Cardiac septum (tissue), 1 donor: Measurements from ENCODE around the gene LIME1. TPM values are rescaled to one million over a fixed set of nuclear protein-coding genes. Genes with fewer than 3 reads are reported as not detected.

Experiments
- DNase-seq: peaks from one replicate; pipeline ENCODE4 v3.0.0-alpha.2; 2020; ENCODE audit warnings: low spot score
- intact Hi-C: fragments of 100-400 bp; cut with DNase I; formaldehyde crosslinking; loops from one replicate; pipeline ENCODE4 v1.14.0; 2022
- total RNA-seq: library from RNA; stranded (reverse); fragmentation: NEBNext Ultra II Directional; extraction: Animal tissue kit (Norgen Biotek cat#: 25700); gene quantifications from one replicate; pipeline ENCODE4 v1.2.1, GENCODE V29; 2021
- donor health status: DM: no; HTN: no; CAD: no.

Gene LIME1
- total RNA-seq, 1 donor from 2014 or later: 5.0 TPM

DNA sequence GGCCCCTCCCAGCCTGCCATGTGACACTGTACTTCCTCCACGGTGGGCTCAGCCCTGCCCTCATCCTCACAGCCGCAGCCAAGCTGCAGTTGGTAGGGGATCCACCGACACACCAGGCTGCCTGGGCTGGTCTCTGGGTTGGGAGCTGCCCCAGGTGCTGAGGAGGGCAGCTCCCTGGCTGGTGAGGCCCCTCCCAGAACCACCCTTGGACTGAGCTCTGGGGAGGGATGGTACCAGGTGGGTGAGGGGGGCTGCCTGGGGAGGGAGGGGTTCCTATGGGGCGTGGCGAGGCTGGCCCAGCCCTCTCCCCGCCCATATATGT lies 40.2 kb upstream of the LIME1 start:
- intact Hi-C loops: loop anchor here (5.0 kb wide), 1 partner anchor 41 kb away; the partner anchor contains the start of genes LIME1 and SLC2A4RG
- peak; percentile 71 for DNase-seq

DNA sequence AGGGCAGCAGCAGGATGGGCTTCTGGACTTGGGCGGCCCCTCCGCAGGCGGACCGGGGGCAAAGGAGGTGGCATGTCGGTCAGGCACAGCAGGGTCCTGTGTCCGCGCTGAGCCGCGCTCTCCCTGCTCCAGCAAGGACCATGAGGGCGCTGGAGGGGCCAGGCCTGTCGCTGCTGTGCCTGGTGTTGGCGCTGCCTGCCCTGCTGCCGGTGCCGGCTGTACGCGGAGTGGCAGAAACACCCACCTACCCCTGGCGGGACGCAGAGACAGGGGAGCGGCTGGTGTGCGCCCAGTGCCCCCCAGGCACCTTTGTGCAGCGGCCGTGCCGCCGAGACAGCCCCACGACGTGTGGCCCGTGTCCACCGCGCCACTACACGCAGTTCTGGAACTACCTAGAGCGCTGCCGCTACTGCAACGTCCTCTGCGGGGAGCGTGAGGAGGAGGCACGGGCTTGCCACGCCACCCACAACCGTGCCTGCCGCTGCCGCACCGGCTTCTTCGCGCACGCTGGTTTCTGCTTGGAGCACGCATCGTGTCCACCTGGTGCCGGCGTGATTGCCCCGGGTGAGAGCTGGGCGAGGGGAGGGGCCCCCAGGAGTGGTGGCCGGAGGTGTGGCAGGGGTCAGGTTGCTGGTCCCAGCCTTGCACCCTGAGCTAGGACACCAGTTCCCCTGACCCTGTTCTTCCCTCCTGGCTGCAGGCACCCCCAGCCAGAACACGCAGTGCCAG lies 39.7 kb upstream of the LIME1 start, which contains the start of gene TNFRSF6B:
TSS of gene TNFRSF6B (plus strand) at position 25 of the 729 bp plus-strand sequence. CDS start at position 141, 116 bp downstream.
- DNase-seq: no peak
- intact Hi-C loops: loop anchor here (5.0 kb wide), 1 partner anchor 41 kb away; the partner anchor contains the start of genes LIME1 and SLC2A4RG

DNA sequence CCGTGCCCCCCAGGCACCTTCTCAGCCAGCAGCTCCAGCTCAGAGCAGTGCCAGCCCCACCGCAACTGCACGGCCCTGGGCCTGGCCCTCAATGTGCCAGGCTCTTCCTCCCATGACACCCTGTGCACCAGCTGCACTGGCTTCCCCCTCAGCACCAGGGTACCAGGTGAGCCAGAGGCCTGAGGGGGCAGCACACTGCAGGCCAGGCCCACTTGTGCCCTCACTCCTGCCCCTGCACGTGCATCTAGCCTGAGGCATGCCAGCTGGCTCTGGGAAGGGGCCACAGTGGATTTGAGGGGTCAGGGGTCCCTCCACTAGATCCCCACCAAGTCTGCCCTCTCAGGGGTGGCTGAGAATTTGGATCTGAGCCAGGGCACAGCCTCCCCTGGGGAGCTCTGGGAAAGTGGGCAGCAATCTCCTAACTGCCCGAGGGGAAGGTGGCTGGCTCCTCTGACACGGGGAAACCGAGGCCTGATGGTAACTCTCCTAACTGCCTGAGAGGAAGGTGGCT lies 39.1 kb upstream of the LIME1 start:
- DNase-seq: peak; percentile 71
- intact Hi-C loops: loop anchor here (5.0 kb wide), 1 partner anchor 40 kb away; the partner anchor contains the start of genes LIME1 and SLC2A4RG

DNA sequence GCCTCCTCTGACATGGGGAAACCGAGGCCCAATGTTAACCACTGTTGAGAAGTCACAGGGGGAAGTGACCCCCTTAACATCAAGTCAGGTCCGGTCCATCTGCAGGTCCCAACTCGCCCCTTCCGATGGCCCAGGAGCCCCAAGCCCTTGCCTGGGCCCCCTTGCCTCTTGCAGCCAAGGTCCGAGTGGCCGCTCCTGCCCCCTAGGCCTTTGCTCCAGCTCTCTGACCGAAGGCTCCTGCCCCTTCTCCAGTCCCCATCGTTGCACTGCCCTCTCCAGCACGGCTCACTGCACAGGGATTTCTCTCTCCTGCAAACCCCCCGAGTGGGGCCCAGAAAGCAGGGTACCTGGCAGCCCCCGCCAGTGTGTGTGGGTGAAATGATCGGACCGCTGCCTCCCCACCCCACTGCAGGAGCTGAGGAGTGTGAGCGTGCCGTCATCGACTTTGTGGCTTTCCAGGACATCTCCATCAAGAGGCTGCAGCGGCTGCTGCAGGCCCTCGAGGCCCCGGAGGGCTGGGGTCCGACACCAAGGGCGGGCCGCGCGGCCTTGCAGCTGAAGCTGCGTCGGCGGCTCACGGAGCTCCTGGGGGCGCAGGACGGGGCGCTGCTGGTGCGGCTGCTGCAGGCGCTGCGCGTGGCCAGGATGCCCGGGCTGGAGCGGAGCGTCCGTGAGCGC lies 38.5 kb upstream of the LIME1 start:
- intact Hi-C loops: loop anchor here (5.0 kb wide), 1 partner anchor 39 kb away; the partner anchor contains the start of genes LIME1 and SLC2A4RG
- DNase-seq: peak; percentile 61

DNA sequence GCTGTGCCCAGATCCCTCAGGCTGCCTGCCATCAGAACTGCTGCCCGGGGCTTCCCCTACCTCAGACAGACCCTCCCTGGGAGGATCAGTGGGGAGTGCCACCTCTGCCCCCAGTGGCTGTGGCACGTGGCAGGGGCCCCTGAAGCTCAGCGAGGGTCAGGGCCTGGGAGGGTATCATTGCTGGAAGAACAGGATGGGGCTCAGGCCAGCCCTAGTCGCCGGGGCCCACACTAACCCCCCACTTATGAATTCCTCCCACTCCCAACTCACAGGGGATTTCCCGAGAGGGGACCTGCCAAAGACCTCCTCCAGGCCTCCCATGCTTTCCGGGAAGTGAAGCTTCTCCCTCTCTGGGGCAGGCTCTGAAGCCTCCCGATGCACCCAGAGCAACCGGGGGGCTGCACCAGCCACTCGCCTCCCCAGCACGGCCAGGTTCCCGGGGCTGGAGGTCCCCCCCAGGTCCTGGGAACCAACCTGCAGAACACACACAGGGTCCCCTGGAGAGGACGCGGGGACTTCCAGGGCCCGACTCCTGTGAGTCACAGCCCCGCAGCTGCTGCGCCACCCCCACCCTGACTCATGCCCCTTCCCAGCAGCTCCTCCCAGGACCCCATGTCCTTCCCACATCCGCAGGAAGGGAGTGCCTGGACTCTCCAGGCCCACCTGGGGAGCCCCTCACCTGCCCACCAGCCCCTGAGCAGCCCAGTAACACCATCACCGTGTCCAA lies 37.6 kb upstream of the LIME1 start:
- intact Hi-C loops: loop anchor here (5.0 kb wide), 1 partner anchor 38 kb away; the partner anchor contains the start of genes LIME1 and SLC2A4RG

DNA sequence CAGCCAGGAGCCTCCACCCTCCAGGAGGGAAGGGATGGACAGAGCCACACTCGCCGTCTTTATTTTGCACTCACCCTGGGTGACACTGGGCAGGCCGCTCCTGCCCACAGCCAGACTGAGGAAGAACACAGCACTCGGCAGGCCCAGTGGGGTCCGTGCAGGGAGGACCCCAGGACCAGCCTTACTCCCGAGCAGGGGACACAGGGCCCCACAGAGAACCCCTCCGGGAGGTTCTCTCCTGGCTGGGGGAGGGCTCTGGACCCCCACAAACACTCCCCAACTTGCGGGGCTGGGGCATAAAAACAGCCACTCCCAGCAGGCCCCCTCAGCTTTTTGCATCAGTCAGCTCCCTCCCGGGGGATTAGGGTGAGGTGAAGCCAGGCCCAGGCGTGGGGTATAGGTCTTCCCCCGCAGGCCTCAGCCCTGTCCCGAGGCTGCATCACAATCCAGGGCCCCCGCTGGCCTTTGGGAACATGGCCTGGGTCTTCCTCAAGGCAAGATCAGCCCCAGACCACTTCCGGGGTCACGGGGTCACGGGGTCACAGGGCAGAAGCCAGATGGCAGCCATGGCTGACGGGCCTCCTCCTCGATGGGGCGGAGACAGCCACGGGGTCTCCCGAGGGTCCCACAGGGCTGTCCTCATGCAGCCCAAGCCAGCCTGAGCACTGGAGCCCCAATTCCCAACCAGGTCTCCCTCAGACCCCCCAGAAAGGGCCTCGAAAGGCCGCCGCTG lies 36.8 kb upstream of the LIME1 start:
- intact Hi-C loops: loop anchor here (5.0 kb wide), 1 partner anchor 38 kb away; the partner anchor contains the start of genes LIME1 and SLC2A4RG

More for the DNA sequence above, 37.6 kb upstream of the LIME1 start:
- DNase-seq: peak; percentile 80

DNA sequence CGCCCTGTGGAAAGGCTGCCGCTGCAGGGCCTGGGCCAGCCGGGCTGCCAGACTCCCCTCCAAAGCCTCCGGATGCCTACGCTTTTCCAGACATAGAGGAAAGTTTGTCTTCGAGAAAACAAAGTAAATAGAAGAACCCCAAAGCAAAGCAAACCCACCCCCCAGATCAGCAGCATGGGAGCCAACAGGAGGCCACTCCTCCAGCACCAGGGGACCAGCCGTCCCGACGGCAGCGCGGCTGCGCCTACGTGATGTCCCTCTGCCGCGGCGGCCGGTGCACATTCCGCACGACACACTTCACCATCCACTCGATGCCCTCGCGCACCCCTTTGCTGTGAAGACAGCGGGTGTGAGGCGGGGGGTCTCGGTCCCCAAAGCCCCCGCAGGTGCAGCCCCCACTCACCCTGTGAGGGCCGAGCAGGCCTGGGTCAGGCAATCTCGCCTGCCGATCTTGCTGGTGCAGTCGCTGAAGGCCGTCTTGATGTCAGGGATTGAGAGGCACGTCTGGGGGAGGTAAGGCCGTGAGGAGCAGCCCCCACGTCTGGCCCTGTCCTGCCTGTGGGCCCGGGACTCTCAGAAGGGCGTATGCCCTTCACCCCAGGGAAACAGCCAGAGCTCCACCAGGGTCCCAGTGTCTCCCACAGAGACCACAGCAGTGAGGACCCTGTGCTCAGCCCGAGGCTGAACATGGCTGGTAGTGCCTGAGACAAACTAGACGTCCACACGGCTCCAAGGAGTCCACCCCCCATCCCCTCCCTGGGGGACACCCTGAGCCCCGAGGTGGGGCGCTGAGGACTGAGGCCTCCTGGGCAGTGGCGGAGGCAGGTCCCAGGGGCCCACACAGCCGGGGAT lies 36.0 kb upstream of the LIME1 start:
- intact Hi-C loops: no loop called here
- DNase-seq: peak; percentile 58

More for the DNA sequence above, 36.8 kb upstream of the LIME1 start:
- DNase-seq: peak; percentile 72

DNA sequence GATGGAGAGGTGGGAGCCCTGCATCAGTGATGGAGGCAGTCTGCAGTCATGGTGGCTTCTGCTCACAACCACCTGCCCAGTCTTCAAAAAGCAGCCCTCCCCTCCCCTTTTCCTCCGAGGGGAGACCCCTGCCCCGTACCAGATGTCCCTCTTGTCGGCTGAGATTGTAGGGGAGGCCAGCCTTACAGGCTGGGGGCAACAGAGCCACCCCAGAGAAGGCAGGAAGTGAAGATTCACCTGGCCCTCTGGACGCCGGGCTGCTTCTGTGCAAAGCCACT lies 35.5 kb upstream of the LIME1 start:
- DNase-seq: no peak
- intact Hi-C loops: no loop called here

DNA sequence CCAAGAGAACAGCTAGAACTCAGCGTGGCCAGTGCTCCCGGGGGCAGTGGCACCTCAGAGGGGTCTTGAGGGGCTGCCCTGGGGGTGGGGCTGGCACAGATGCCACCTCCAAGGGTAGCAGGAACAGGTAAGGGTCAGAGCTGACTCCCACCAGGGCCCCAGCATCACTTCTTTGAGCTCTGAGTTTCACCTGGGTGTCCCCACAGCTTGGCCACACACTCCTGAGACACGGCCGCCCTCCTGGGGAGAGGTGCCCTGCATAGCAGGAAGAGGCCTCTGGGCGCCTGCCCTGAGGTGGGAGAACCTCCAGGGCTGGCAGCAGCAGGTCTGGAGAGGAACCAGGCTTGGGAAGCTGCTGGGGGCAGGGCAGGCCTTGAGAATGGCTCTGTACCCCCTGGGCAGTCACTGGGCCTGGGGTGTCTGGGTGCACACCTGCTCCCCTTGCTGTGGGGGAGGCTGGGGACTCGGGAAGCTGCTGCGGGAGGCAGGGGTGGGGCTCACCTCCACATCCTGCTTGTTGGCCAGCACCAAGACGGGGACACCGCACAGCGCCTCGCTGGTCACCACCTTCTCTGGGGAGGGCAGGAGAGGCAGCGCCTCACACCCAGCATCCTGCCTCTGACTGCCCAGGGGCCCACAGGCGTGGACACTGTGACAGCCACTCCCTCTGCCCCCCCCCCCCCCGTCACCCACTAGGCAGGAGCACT lies 35.0 kb upstream of the LIME1 start:
- peak; percentile 68 for DNase-seq
- intact Hi-C loops: no loop called here

DNA sequence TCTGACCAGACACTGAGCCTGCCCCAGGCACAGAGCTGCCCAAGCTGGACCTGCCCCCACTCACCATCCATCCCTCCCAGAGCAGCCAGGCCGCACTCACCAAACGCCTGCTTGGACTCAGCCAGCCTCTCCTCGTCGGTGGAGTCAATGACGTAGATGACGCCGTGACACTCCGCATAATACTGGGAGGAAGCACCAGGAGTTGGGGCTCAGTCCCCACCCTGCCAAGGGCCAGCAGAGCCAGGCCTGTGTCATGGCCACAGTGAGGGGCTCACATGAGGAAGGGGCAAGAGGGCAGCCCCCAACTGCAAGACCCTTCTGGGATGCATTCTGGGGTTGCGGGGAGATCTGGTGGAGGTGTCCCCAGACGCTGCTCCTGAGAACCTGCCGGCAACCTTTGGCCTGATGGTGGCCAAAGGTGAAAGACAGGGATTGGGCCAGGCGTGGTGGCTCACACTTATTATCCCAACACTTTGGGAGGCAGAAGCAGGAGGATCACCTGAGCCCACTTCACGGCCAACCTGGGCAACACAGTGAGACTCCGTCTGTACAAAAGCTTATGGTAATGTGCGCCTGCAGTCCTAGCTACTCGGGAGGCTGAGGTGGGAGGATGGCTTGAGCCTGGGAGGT lies 34.3 kb upstream of the LIME1 start:
- intact Hi-C loops: no loop called here
- peak; percentile 70 for DNase-seq

DNA sequence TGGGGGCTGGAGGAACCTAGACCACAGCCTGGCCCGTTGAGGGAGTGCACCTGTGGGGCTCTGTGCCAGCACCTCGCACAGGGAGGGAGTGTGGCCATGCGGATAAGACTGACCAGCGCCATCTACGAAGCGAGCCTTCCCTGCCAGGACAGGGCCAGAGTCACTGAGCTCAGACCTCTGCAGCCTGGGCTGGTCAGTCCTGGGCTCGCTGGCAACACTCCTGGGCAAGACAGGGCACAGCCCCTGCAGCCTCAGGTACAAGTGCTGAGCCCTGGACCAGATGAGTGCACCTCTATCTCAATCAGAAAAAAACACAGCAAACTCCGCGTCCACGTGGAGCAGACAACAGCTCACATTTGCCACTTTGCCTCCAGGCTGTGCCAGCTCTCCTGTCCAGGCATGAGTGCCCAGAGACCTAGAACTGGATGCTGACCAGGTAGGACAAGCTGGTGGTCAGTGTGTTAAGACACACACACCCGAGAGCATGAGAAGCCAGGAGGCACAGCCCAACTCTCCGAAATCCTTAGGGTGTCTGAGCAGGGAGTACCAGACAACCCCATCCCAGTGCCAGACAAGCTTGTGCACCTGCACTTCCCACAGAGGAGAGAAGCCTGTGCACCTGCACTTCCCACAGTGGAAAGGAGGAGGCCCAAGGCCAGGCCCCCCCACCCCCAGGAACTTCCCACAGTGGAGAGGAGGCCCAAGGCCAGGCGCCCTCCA lies 33.6 kb upstream of the LIME1 start:
- intact Hi-C loops: no loop called here
- DNase-seq: no peak

DNA sequence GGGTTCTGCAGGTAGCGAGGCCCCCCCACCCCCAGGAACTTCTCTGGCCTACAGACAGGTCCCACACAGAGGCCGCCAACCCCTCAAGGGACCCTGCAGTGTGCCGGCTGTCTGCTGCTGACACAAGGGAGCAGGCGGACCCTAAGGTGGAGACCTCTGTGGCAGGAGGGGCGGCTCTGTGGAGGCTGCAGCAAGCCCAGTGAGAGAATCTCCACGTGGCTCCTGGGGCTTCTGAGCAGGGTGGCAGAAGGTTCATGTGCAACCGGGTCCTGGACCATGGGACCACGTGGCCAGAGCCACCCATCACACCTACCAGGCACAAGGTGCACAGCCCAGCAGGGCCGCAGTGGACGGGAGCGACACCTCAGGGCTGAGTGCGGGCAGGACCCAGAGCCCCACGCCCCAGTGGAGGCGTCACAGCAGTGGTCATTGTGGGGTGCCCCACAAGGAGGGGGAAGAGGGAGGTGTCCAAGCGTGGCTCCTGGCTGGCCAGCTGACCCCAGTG lies 32.9 kb upstream of the LIME1 start:
- no peak for DNase-seq
- intact Hi-C loops: no loop called here

DNA sequence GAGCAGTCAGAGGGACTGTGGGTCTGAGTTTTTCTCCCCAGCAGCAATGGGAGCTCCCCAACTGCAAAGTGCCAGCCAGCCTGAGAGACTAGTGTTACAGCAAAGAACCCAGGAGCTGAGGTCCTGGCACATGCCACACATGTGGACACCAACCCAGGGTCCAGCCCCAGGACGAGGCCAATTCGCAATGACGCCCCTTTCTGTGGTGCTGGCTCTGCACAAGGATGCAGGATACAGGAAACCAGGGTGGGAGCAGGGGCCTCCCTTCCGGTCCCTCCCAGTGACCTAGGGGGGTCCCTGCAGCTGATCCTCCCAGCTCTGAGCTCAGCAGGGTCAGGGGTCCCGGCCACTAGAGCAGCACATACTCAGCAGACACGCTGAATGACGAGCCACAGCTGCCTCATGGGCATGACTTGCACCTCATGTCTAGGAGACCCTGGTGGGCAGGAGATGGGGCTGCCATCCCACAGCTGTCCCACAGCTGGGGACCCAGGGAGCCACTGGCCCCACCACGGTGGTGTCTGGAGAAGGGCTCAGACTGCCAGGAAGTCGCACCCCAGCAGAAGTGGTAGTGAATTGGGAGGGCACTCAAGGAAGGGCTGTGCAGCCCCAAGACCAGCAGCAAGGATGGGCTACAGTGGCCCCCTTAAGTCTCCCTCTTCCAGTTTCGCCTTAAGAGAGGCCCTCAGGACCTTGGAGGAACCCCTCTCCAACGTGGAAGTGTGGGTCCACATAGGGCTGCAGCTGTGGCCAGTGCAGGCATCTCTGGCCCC lies 32.3 kb upstream of the LIME1 start:
- no peak for DNase-seq
- intact Hi-C loops: no loop called here

DNA sequence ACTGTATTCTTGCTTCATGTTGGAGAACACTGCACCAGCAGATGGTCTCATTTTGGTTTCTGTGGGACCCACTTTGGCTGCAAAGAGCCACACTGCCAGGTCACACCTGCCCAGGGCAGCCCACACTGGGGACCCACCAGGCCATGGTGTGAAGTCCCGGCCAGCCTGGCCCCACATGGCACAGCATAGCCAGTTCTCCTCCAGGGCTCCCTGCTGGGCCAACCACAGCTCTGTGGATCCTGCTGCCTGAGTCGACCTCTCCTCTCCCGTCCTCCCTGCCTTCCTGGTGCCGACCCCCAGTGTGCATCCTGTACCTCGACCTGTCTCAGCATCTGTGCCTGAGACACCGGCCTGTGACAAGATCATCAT lies 31.7 kb upstream of the LIME1 start:
- intact Hi-C loops: no loop called here
- no peak for DNase-seq

DNA sequence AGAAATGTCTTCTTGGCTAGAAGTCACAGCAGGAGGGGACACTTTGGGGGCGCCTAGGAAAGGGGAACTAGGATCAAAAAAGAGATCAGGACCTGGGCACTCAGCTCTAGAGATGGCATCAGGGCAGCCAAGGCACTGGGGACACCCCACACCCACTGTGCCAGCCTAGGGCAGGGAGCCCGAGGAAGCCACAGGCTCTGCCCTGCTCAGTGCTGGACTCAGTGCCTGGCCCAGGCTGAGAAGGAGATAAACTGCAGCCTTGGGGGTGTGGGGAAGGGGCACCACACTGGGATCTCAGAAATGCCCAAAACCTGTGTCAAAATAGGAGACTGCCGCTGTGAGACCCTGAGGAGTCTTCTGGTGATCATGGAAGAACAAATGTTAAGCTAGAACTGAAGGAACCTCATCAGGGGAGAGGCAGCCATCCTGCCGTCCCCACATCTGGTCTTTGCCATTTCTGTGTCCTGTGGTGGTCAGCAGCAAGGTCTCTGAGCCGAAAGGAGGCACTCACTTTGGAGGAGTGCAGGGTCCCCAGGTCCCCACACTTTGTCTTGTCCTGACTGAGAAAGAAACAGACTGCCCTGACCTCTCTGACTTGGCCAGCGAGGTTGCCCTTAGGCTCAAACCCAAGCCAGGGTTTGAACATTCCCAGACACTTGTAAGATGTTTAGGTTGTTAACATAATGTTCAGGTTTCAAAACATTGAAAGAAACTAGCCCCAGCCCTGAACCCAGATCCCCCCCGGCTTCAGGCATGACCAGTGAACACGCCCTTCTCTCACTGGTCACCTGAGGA lies 31.0 kb upstream of the LIME1 start:
- intact Hi-C loops: no loop called here
- no peak for DNase-seq
